GM12801 (cell line): ENCODE data around the gene ZBTB39.

ENCODE experiments used
- TF ChIP-seq, protein P1 (sequence below): IDR thresholded peaks from one replicate; pipeline ENCODE4 v1.5.1; 2011; ENCODE audit warnings: control low read depth; ENCODE audit not compliant: insufficient read length; ENCODE audit errors: extremely low read depth

ZBTB39 gene

DNA sequence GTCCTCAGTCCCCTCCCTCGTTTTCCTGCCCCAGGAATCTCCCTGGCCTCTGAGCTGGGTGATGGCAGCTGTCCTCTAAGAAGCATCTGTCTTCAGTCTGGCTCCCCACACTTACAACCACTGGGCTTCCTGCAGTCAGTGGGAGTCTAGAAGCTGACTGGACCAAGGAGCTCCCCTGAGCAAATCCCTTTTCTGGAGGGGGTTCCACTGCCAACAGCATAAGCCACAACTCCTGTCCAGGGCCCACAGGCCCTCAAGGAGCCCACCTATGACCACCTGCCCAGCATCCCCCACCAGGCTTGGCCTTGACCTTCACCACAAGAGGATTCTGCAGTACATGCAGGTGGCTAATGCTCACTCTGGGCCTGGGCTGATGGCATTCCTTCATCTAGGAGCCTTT lies 53.0 kb downstream of the ZBTB39 start:
- TF ChIP-seq, protein P1, sequence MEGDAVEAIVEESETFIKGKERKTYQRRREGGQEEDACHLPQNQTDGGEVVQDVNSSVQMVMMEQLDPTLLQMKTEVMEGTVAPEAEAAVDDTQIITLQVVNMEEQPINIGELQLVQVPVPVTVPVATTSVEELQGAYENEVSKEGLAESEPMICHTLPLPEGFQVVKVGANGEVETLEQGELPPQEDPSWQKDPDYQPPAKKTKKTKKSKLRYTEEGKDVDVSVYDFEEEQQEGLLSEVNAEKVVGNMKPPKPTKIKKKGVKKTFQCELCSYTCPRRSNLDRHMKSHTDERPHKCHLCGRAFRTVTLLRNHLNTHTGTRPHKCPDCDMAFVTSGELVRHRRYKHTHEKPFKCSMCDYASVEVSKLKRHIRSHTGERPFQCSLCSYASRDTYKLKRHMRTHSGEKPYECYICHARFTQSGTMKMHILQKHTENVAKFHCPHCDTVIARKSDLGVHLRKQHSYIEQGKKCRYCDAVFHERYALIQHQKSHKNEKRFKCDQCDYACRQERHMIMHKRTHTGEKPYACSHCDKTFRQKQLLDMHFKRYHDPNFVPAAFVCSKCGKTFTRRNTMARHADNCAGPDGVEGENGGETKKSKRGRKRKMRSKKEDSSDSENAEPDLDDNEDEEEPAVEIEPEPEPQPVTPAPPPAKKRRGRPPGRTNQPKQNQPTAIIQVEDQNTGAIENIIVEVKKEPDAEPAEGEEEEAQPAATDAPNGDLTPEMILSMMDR: no peak

DNA sequence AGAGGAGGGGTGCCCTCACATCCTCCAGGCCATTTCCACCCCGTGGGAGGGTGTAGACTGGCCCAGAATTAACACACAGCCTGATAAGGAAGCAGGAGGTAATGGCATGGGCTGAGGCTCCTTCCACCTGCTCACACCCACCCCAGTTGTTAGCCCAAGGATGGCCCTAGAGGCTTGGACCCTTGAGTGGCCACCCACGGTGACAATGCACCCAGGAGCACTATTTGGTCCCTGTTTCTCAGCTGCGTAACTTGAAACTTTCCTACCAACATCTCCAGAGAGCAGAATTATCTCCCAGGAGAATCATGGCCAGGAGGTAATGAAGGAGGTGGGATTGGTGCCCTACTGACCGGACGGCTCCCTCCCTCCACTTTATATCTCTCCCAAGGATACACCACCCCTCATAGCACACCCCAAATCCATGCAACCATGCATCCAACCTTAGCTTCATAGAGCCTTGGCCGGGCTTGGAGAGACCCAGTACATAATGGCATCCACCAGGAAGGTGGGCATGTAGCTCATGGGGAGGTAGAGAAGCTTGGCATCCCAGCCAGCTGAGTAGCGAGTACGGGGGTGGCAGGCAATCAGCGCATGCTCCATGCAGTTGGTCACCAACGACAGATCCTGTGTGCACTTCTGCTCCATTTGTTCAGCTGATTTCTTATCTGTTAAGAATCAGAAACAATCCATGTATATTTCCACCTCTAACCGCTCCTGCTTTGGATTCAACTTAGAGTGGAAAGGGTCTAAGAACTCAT lies 54.6 kb downstream of the ZBTB39 start:
- TF ChIP-seq, protein P1: no peak

DNA sequence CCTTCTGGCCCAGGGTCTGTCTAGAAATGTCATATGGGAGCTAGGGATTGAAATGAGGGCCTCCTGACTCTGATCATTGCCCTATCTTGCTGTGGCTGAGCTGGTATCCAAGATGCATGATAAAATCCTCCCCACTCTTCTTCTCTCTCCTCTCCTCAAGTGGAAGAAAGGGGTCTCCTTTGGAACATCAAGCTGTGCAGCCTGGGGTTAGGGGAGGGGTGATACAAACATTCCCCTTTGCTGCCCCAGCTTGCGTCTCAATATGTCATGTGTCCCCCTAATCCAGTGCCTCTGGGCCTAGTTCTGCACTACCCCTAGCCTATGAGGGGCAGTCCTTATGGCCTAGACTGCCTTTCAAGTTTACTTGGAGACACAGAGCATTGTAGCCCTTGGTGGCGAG lies 57.5 kb downstream of the ZBTB39 start:
- TF ChIP-seq, protein P1: no peak
